ENCODE data around the gene CD180. TPM values are rescaled to one million over a fixed set of nuclear protein-coding genes. Genes with fewer than 3 reads are reported as not detected.

Gene CD180
- not detected in 2 replicates for total RNA-seq (2014; rRNA removed; shearing (Covaris generic))

DNA sequence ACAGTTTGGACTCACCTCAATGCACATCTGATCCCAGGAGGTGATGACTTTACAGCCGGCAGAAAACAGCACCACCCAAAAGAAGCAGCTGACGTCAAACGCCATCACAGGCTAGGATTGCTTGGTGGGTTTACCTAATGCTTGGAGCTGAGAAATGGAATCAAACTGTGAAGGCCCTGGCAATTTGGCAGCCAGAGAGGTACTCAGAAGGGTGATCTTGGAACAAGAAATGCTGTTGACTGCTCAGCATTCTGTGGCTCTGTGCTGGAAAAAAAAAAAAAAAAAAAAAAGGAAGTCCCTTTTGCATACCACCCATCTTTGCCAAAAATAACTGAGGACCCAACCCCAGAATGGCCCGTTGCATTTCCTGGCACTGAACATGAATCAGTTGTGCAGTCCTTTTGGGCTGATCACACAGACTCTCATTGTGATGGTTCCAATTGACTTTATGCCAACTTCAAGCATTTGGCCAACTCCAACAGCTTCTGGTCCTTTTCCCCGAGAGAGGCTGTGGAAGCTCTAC is at the start of gene CD180:
Gene CD180, minus strand, starts transcription at position 263 of the 523 bp plus-strand sequence. Its CDS starts 158 bp downstream, at position 105.

Measured in A375 (cell line).